Measurements from ENCODE around the gene WDR36. TPM values are rescaled to one million over a fixed set of nuclear protein-coding genes. Genes with fewer than 3 reads are reported as not detected.

The WDR36 gene
- total RNA-seq, 1 experiment from 2014 or later = 52.3 TPM

DNA sequence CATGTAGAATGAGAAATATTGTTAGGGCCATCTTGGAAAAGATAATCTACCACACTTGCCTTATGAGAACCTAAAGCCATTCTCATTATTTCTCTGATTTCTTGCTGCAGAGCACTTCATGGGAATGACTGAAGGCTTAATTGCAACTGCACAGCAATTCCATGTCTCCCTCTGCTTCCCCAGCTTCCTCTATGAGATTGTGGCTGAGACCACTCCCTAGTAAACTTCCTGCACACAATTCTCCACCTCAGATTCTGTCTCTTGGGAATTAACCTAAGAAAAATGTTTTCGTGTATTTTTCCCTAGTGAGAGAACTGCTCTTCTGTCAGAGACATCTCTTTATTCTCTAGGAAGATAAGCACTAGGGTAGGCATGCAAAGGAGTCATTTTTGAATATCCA is 76.5 kb downstream of the WDR36 start:
- no peaks in the 10 kb centered on the region for H3K9me3 Mint-ChIP-seq (ENCODE audit: unreplicated experiment)
- H3K4me3 Mint-ChIP-seq (ENCODE audit: unreplicated experiment) = no peak overlapping the region
- TF ChIP-seq, protein P1, sequence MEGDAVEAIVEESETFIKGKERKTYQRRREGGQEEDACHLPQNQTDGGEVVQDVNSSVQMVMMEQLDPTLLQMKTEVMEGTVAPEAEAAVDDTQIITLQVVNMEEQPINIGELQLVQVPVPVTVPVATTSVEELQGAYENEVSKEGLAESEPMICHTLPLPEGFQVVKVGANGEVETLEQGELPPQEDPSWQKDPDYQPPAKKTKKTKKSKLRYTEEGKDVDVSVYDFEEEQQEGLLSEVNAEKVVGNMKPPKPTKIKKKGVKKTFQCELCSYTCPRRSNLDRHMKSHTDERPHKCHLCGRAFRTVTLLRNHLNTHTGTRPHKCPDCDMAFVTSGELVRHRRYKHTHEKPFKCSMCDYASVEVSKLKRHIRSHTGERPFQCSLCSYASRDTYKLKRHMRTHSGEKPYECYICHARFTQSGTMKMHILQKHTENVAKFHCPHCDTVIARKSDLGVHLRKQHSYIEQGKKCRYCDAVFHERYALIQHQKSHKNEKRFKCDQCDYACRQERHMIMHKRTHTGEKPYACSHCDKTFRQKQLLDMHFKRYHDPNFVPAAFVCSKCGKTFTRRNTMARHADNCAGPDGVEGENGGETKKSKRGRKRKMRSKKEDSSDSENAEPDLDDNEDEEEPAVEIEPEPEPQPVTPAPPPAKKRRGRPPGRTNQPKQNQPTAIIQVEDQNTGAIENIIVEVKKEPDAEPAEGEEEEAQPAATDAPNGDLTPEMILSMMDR (IDR thresholded peaks at IDR 0.05; ENCODE audit: unreplicated experiment) = no peak
- peaks cover 35% of the 10 kb centered on the region for H3K27me3 Mint-ChIP-seq (ENCODE audit: insufficient read depth, unreplicated experiment)
- no TSS peak for BruUV-seq (replicated peaks)
- ChIA-PET POLR2A (no interaction called here), CTCF (interaction anchor here (1.1 kb wide), 1 partner anchor 363 kb away, joined by 3 read pairs; no protein-coding TSS in a partner anchor)
- no peaks in the 10 kb centered on the region for H3K36me3 Mint-ChIP-seq (ENCODE audit: insufficient read depth, unreplicated experiment)
- H3K4me1 Mint-ChIP-seq (ENCODE audit: insufficient read depth, unreplicated experiment) = no peaks in the 10 kb centered on the region
- H3K27ac Mint-ChIP-seq (ENCODE audit: low read depth, unreplicated experiment) = no peak overlapping the region
- DNase-seq (ENCODE audit: unreplicated experiment) = no peak
- intact Hi-C loops (cut with micrococcal nuclease) = no loop called here

DNA sequence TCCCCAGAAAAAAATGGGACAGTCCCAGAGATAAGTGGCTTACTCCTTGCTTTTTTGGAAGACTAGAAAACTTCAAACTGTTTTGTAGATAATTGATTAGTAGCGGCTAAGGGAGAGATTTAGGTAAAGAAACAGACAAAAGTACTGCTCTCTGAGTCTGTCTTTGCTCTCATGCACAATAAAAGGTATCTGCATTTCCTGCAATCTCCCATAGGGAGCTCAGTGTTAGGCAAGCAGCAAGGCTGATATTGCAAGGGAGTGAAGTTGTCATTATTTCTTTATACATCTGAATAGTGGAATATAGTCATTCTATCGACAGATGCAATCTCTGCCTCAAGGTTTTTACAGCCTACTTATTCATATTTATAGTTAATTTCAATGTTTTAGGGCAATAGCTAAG is 77.1 kb downstream of the WDR36 start:
- no TSS peak for BruUV-seq (replicated peaks)
- ChIA-PET POLR2A (interaction anchor here (0.6 kb wide), 1 partner anchor 9 kb away, joined by 3 read pairs; no protein-coding TSS in a partner anchor), CTCF (interaction anchor here (0.6 to 1.9 kb wide), 2 partner anchors 23 to 110 kb away, joined by 3 to 9 read pairs; no protein-coding TSS in a partner anchor)
- H3K27me3 Mint-ChIP-seq (ENCODE audit: insufficient read depth, unreplicated experiment) = peaks cover 41% of the 10 kb centered on the region
- intact Hi-C loops (cut with micrococcal nuclease) = no loop called here
- no peaks in the 10 kb centered on the region for H3K9me3 Mint-ChIP-seq (ENCODE audit: unreplicated experiment)
- TF ChIP-seq, protein P1 (IDR thresholded peaks at IDR 0.05; ENCODE audit: unreplicated experiment) = no peak
- H3K4me1 Mint-ChIP-seq (ENCODE audit: insufficient read depth, unreplicated experiment) = no peaks in the 10 kb centered on the region
- no peak for DNase-seq (ENCODE audit: unreplicated experiment)
- H3K27ac Mint-ChIP-seq (ENCODE audit: low read depth, unreplicated experiment) = no peak overlapping the region
- H3K4me3 Mint-ChIP-seq (ENCODE audit: unreplicated experiment) = no peak overlapping the region
- no peaks in the 10 kb centered on the region for H3K36me3 Mint-ChIP-seq (ENCODE audit: insufficient read depth, unreplicated experiment)

DNA sequence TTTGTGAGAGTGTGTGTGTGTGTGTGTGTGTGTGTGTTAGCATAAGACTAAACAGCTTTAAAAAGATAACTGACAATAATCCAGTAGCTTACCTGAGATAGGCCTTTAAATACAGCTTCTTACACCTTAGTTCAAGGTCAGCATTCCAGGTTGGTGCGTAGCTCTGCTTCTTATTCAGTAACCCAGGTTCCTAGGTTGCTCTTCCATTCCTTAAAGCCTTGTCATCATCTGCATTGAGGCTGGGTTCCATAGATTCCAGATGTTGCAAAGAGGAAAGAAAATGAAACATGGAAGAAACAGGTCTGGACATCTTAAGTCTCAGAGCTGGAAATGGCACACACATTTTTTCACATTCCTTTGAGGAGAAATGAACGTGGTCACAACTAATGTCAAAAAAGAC is 78.1 kb downstream of the WDR36 start:
- no peaks in the 10 kb centered on the region for H3K36me3 Mint-ChIP-seq (ENCODE audit: insufficient read depth, unreplicated experiment)
- ChIA-PET CTCF (interaction anchor here (0.6 to 1.9 kb wide), 4 partner anchors 11 to 589 kb away, joined by 3 to 9 read pairs (median 4); no protein-coding TSS in a partner anchor), POLR2A (no interaction called here)
- no peak overlapping the region for H3K27ac Mint-ChIP-seq (ENCODE audit: low read depth, unreplicated experiment)
- BruUV-seq (replicated peaks) = no TSS peak
- H3K9me3 Mint-ChIP-seq (ENCODE audit: unreplicated experiment) = no peaks in the 10 kb centered on the region
- no peak overlapping the region for H3K4me3 Mint-ChIP-seq (ENCODE audit: unreplicated experiment)
- H3K27me3 Mint-ChIP-seq (ENCODE audit: insufficient read depth, unreplicated experiment) = peaks cover 51% of the 10 kb centered on the region
- intact Hi-C loops (cut with micrococcal nuclease) = no loop called here
- no peak for DNase-seq (ENCODE audit: unreplicated experiment)
- TF ChIP-seq, protein P1 (IDR thresholded peaks at IDR 0.05; ENCODE audit: unreplicated experiment) = no peak
- no peaks in the 10 kb centered on the region for H3K4me1 Mint-ChIP-seq (ENCODE audit: insufficient read depth, unreplicated experiment)

DNA sequence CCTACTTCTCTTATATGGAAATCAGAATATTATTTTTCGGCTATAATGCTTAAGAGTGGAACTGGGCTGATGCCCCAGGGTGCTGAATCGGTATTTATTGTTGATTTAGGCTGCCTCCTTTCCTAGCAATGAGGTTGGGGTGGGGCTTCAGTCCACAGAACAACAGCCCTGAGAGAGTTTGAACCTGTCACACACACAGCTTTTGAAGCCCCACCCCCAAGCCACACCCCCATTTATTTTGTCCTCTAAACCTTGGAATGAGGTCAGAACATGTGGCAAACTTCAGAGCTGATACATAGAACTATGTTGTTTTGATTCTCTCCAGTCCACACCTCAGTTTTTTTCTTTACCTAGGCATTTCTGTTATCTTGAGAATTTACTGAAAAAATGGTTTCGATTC is 80.4 kb downstream of the WDR36 start:
- Mint-ChIP-seq H3K27ac (ENCODE audit: low read depth, unreplicated experiment) (no peak overlapping the region), H3K4me1 (ENCODE audit: insufficient read depth, unreplicated experiment) (no peaks in the 10 kb centered on the region), H3K36me3 (ENCODE audit: insufficient read depth, unreplicated experiment) (no peaks in the 10 kb centered on the region), H3K4me3 (ENCODE audit: unreplicated experiment) (no peak overlapping the region), H3K27me3 (ENCODE audit: insufficient read depth, unreplicated experiment) (peaks cover 60% of the 10 kb centered on the region), H3K9me3 (ENCODE audit: unreplicated experiment) (no peaks in the 10 kb centered on the region)
- TF ChIP-seq, protein P1 (IDR thresholded peaks at IDR 0.05; ENCODE audit: unreplicated experiment) = no peak
- no TSS peak for BruUV-seq (replicated peaks)
- CTCF ChIA-PET = interaction anchor here (0.6 to 1.0 kb wide), 2 partner anchors 8 to 301 kb away, joined by 3 read pairs; no protein-coding TSS in a partner anchor
- POLR2A ChIA-PET = no interaction called here
- intact Hi-C loops (cut with micrococcal nuclease) = no loop called here
- peak; percentile 11 for DNase-seq (ENCODE audit: unreplicated experiment)

All from MCF 10A (cell line).